Measurements from ENCODE around the gene TGFBR2. TPM values are rescaled to one million over a fixed set of nuclear protein-coding genes. Genes with fewer than 3 reads are reported as not detected.

TGFBR2 gene
- total and polyA plus RNA-seq, 2 of the 13 experiments (the other 11 are each of a cell fraction or from before 2014, with no cell fraction given) = 82.2 to 187 TPM

DNA sequence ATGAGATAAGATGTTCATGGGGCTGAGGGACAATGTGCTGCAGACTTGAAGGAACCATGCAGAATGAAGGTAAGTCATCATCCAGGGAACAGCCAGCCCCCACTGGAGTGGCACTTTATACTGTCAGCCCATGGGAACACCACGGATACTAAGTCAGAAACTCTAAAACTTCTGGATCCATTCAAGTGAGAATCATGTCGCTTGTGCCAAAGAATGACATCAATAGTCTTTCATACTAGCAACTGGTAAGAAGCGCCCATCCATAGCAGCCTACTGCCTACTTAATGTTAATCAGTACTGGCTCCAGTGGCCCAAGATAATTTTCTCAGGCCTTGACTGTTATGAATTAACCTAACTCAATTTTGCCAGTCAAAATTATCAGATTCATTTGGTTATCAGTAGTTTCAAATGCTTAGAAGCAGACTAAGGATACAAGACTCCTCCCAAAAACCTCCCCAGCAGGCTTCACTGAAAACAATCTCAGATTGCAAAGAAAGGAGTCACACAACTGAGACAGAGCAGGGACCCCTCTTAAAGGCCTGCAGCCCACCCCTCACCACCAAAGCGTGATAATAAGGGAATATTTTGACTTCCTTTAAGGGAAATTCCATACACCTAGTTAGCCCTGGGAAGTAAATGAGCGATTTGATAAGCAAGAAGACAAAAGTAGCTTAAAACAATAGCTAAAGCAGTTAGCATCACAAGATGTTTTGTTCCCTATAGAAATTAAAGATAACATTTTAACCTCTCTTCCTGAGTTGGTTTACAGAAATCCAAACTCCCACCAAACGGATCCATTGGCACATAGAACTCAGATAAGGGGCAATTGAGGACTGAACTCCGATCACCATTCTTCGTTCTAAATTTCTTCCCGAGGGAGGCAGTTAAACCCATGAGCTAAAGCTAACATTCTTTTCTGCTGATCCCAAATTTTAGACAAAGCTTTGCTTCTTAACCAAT lies 98.8 kb downstream of the TGFBR2 start:
- ChIA-PET POLR2A (interaction anchor here (1.8 kb wide), 1 partner anchor 16 kb away, joined by 3 read pairs; no protein-coding TSS in a partner anchor), CTCF (ENCODE audit: low intra/inter-chr PET ratio, low total read pairs) (no interaction called here)
- H2AFZ ChIP-seq (ENCODE audit: low read length) = no peak overlapping the region
- in situ Hi-C loops (cut with HindIII; ENCODE audit: extremely low pct_ligation_motif_present, low pct_unique_long_range_greater_than_20kb) (no loop called here), intact Hi-C loops (cut with micrococcal nuclease; ENCODE audit: unreplicated experiment) (no loop called here)
- DNase-seq (ENCODE audit: low spot score) (no peak), FAIRE-seq (no peak), ATAC-seq (peak; percentile 3; the same call in 2 of the 3 replicates)
- H3K79me2 ChIP-seq (ENCODE audit: insufficient read depth, low read length) = no peaks in the 10 kb centered on the region
- H3K27ac ChIP-seq (ENCODE audit: extremely low read length, insufficient read depth, low read length) = no peak overlapping the region
- no peaks in the 10 kb centered on the region for H3K36me3 ChIP-seq (replicated peaks in 1 of 2; ENCODE audit: control insufficient read depth in 1 of 2, insufficient read depth in 2 of 2, low read length in 2 of 2)
- H3K4me2 ChIP-seq (ENCODE audit: low read depth, low read length) = no peak overlapping the region
- no TSS peak for BruUV-seq (replicated peaks)
- H3K4me3 ChIP-seq (replicated peaks in 1 of 3; ENCODE audit: insufficient read depth in 1 of 3, low read depth in 2 of 3, low read length in 3 of 3) = no peak overlapping the region
- TF ChIP-seq U2AF1 (optimal IDR thresholded peaks at IDR 0.05; ENCODE audit: low read depth, low read length) = no peak
- TF ChIP-seq ZNF232 (CRISPR knock-in tag; IDR thresholded peaks at IDR 0.05; ENCODE audit: borderline replicate concordance) = no peak
- TF ChIP-seq TP53 (CRISPR knock-in tag; conservative IDR thresholded peaks at IDR 0.05) = no peak
- no peak for TF ChIP-seq BCL6 (CRISPR knock-in tag; IDR thresholded peaks at IDR 0.05)
- TF ChIP-seq, protein P1, sequence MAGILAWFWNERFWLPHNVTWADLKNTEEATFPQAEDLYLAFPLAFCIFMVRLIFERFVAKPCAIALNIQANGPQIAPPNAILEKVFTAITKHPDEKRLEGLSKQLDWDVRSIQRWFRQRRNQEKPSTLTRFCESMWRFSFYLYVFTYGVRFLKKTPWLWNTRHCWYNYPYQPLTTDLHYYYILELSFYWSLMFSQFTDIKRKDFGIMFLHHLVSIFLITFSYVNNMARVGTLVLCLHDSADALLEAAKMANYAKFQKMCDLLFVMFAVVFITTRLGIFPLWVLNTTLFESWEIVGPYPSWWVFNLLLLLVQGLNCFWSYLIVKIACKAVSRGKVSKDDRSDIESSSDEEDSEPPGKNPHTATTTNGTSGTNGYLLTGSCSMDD (CRISPR knock-in tag; IDR thresholded peaks at IDR 0.05) = no peak
- TF ChIP-seq SALL1 (CRISPR knock-in tag; IDR thresholded peaks at IDR 0.05) = no peak
- no peak for TF ChIP-seq ZNF772 (CRISPR knock-in tag; IDR thresholded peaks at IDR 0.05)
- peak; percentile 49; the same call in 1 of the 2 replicates for TF ChIP-seq POLR2G (IDR thresholded peaks at IDR 0.05; ENCODE audit: low read depth, low read length)
- H4K20me1 ChIP-seq (ENCODE audit: insufficient read depth, low read length) = no peaks in the 10 kb centered on the region
- WGBS (ENCODE audit: low lambda C conversion rate) = 57% methylated on average over 9 of the region's 9 CpGs
- H3K9ac ChIP-seq (ENCODE audit: insufficient read depth, low read depth, low read length) = no peak overlapping the region
- peaks cover 5% of the 10 kb centered on the region; the same call in 1 of the 2 replicates for H3K9me3 ChIP-seq (ENCODE audit: low read length)
- no peaks in the 10 kb centered on the region for H3K27me3 ChIP-seq (ENCODE audit: control insufficient read depth in 1 of 2, insufficient read depth in 2 of 2, low read length in 2 of 2)
- peaks cover 11% of the 10 kb centered on the region for H3K4me1 ChIP-seq (ENCODE audit: insufficient read depth, low read length)

Measured in HepG2 (cell line).